CD4-positive, alpha-beta T cell treated with Interleukin-10 for 1 hour (primary cell): Measurements from ENCODE around the gene LDLRAP1.
A peak's percentile ranks its signal among the peaks of the same experiment; 100 is the strongest.

Source experiments
- DNase-seq: peaks from one replicate; pipeline ENCODE4 v3.0.0-alpha.2; 2020

LDLRAP1 gene

DNA sequence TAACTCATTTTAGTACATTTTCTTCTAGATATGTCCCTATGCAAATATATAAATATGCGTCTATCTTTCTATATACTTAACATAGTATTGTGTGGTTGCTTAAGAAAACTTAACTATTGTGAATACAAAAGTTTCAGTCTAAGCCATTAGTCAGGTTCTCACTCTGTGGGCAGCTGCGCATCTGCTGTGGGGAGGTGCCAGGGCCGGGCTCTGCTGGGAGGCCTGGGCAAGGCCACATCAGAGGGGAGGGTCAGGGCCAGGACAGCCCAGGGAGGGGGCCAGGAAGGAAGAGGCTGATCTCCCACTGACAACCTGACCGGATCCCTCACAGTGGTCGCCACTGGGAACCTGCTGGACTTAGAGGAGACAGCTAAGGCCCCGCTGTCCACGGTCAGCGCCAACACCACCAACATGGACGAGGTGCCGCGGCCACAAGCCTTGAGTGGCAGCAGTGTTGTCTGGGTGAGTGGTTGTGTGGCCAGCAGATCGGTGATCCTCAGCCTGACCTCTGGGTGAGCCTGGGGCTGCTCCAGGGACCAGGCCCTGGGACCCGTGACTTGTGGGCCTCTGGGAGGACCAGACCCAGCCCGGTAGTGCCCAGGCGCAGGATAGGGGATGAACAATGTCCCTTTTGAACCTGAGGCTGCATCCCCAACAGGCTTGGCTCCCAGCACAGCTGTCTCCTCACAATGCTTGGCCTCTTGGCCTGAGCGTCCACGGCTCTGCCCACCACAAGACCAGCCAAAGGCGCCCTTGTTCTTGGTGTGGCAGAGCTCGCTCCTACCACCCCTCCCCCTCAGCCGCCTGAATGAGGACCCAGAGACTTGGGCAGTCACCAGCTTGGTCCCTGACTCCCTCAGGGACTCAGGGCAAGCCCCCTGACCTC, 20.2 kb downstream of the LDLRAP1 start:
- DNase-seq: no peak

DNA sequence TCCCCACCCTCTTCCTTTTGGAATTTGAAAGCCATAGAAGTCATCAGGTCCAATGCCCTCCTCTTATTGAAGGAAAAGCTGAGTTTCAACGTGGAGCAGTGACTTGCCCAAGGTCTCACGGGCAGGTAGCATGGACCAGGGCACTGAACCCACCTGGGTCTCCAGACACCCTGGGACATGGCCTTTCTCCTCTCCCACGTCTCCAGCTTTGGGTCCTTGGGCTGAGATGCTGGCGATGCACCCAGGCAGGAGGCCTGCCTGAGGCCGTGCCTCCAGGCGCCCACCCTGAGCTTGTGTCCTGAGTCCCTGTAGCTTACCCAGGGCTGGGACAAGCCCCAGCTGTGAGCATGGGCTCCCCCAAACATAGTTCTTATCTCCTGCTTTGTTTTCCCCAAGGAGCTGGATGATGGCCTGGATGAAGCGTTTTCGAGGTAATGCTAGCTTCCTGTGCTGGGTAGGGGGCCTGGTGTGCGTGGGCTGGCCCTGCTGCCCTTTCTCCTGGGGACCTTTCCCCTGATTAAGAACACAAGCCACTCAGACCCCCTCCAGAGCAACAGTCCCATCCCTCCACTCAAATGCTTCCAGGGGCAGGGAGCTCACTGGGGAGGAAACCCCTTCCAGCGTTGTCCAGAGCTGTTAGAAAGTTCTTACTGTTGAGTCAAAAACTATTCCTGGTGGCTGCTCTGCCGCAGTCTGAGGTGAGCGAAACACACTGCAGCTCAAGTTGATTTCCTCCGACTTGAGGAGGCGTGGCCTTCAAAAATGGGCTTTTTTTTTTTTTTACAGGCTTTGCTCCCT, 21.6 kb downstream of the LDLRAP1 start:
- peak; percentile 44 for DNase-seq

DNA sequence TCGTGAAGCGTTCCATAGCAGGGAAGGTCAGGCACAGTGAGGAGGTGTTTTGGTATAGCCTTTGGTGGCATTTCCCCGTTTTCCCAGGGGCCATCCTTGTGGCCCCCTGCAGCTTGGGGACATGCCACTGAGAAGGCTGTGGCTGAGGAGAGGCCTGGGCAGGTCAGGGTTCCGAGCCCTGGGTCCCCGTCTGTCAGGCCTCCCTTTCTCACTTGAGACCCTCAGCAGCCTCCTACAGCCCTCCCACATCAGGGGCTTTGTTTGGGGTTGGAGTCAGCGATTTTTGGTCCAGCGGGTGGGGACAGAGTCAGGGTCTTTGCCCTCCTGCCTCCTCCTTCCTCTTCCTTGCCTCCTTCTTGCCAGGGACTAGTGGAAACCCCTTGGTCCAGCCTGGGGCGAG, 22.2 kb downstream of the LDLRAP1 start:
- no peak for DNase-seq

GRCh38 chr1:25566176-25566729, 22.8 kb downstream of the LDLRAP1 start:
- DNase-seq: no peak

- DNase-seq: peak; percentile 30
Measured at GRCh38 chr1:25566730-25567341, 23.4 kb downstream of the LDLRAP1 start.

DNA sequence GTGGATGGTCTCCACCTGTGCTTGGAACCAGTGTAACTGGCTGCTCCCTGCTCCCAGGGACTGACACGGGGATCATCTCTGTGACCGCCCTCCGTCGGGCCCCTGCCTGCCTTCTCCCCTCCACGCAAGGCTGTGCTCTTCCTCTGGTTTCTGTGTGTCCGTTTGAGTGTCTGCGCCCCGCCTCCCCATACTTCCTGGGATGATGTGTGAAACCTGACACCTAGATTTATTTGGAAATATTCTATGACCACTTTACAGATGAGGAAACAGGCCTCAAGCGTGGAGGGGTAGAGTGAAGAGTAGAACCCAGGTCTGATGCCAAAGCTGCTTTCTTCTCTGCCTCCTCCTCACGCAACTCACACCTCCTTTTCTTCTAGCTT, 24.3 kb downstream of the LDLRAP1 start:
- DNase-seq: no peak

DNA sequence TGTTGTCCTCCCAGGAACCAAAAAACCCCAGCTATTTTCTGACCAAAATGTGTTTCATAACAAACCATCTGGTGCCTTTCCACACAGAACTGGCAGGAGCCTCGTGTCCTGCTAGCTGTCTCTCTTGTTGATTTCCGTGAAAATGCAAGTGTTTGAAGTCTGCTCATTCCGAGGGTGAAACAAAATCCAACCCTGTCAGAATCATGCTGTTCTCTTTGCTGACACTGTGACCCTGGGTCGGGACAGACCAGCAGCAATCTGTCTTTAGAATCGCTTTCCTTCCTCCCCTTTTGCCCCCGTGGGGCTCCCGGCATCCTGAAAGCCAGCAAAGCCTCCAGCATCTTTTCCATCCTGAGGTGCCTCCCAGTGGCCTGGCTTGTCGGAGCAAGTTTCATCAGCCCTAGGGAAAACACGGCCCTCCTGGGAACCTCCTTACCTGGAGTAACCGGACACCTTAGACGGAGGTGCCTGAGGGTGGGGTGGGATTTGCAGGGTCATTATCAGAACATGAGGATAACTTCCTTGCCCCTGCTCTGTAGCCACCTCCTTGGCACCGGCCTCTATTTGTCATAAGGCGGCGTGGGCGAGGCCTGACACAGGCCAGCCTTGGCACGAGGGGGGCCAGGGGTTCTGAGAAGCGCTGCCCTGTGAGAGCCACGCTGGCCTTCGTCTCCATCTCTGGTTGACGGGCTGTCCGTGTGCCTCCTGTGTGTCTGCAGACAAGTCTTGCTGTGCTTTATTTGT, 24.9 kb downstream of the LDLRAP1 start:
- no peak for DNase-seq

- DNase-seq: no peak
Measured at GRCh38 chr1:25568834-25569596, 25.6 kb downstream of the LDLRAP1 start.

GRCh38 chr1:25569597-25570396, 26.4 kb downstream of the LDLRAP1 start:
- DNase-seq: no peak

- DNase-seq: no peak
Measured at GRCh38 chr1:25570798-25571521, 27.6 kb downstream of the LDLRAP1 start.

DNA sequence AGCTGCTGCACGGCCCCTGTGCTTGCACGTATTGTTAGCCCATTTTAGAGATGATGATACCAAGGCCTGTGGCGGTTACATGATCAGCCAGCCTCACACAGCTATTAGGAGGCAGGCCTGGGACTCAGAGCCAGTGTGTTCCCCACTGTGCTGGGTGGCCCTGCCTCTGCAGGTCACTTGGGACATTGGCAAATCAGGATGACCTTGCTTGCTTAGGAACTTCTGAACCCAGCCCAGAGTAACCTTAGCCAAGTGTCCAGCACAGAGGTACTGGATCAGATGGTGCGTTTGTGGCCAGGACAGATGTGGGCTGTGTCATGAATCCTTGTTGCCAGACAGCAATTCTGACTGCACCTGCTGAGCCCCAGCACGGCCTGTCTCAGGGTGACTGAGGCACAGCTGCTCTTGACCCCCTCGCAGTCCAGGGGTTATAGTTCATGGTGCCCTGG, 28.1 kb downstream of the LDLRAP1 start:
- no peak for DNase-seq

GRCh38 chr1:25572107-25572506, 28.7 kb downstream of the LDLRAP1 start:
- no peak for DNase-seq

DNA sequence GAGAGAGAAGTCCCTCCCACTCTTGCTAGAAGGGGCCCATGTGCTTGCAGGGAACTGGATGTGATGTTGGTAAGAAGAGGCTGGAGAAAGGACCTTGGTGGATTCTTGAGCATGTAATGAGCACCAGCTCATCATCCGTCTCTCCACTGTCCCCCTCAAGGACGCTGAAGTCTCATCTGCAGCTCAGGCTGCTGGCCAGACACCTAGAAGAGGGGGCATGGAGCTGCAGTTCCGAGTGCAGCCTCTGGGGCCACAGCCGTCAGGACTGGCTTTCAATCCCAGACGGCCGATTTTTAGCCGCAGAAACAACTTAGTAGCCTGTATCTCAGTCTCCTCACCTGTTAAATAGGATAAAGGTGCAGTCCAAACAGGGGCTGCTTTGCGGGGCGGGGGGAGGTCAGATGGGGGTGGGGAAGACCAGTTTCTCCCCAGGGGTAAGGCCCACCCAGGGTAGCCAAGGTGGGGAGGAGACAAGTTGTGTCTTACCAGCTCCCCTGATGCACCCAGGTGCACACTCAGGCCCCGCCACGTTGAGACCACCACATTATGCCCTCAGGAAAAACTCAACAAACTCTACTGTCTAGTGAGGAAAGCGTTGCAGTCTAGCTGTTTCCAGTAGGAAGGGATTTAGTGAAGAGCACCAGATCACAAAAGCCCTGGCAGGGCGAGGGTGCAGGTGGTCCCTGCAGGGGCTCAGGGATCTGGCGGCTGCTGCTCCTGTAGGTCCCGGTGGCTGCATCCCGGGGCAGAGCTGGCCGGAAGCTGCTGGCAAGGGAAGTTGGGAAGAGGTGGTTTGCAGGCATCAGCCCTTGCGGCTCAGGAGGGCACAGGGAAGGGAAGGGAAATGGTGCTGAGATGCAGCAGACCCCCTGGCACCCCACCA, 29.5 kb downstream of the LDLRAP1 start:
- DNase-seq: peak; percentile 49

DNA sequence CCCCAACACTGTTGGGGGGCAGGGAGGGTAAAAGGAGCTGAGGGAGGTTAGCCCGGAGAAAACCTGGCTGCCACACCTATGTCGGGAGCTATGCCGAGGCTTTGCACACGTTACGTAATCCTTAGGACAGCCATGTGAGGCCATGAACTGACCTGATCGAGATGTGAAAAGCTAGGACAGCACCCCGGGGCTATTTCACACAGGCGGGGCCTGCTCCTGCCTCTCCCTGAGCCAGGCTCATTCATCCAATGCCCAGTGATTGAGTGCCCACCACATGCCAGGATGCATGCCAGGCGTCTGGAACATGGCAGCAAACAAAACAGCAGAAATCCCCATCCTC, 30.2 kb downstream of the LDLRAP1 start:
- no peak for DNase-seq

GRCh38 chr1:25573961-25574360, 30.6 kb downstream of the LDLRAP1 start:
- DNase-seq: no peak

GRCh38 chr1:25575191-25575590, 31.8 kb downstream of the LDLRAP1 start:
- DNase-seq: no peak

DNA sequence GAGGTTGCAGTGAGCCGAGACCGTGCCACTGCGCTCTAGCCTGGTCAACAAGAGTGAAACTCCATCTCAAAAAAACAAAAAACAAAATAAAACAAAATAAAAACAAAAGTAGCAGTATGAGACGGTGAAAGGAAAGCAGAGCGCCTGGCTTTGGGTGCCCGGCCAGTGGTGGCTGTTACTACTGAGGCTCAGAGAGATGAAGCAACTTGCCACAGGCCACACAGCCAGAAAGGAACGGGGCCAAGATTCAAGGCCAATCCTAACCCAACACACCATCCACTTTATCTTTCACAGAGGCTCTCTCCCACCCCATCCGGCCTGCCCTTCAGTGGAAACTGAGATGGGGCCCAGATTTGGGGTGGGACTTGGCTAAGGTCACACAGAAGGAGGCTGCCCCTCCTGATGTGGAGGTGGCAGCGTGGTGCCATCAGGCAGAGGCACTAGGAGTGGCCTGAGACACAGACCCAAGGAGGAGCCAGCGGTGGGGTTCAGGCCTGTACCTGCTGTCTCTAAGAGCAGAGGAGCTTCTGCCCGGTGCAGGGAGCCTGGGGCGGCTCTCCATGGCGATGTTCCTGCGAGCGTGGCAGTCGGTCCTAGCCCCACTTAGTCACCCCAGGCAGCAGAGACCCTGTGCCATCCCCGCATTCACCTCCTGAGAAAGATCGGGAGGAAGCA, 33.2 kb downstream of the LDLRAP1 start:
- no peak for DNase-seq

GRCh38 chr1:25577134-25577920, 33.9 kb downstream of the LDLRAP1 start:
- no peak for DNase-seq
